Panc1 (cell line): ENCODE results near the gene CCDC154. TPM values are rescaled to one million over a fixed set of nuclear protein-coding genes. Genes with fewer than 3 reads are reported as not detected.

ENCODE experiments used
- ATAC-seq: fragments of 200-7000 bp; cut with Tn5 transposase; 2 replicates; pipeline ENCODE4 v1.9.1; 2020; ENCODE audit warnings: mild to moderate bottlenecking, moderate library complexity
- BruUV-seq: library from RNA; stranded (reverse); fragments of 400-500 nt; replicated peaks from 2 replicates; lab custom pipeline; 2021; lab: Mats Ljungman, UMichigan
- CTCF ChIA-PET: fragments of 300-600 bp; sonication (Branson Sonifier 250); formaldehyde crosslinking; loops from one replicate; lab custom pipeline; 2022; ENCODE audit warnings: antibody characterized with exemption; lab: Charles Lee
- POLR2A ChIA-PET: fragments of 300-600 bp; sonication (Branson Sonifier 250); formaldehyde crosslinking; loops from one replicate; lab custom pipeline; 2022; ENCODE audit warnings: antibody characterized with exemption; lab: Charles Lee
- DNase-seq: peaks from one replicate; pipeline ENCODE4 v3.0.0-alpha.2; 2010; ENCODE audit warnings: low read depth, low spot score
- H3K27ac ChIP-seq: 2 replicates; pipeline ENCODE4 v1.5.1; 2011; ENCODE audit warnings: mild to moderate bottlenecking, low read length, inconsistent platforms
- H3K27me3 ChIP-seq: fragments of 200-500 bp; sonication (Bioruptor generic); 2 replicates; pipeline ENCODE4 v1.6.0; 2014; ENCODE audit warnings: low read length, inconsistent platforms; ENCODE audit not compliant: control insufficient read depth, insufficient read depth
- H3K36me3 ChIP-seq: fragments of 200-500 bp; sonication (Bioruptor generic); 2 replicates; pipeline ENCODE4 v1.5.1; 2014; ENCODE audit warnings: inconsistent platforms, mild to moderate bottlenecking, low read length, moderate library complexity; ENCODE audit not compliant: control insufficient read depth, insufficient read depth
- H3K4me1 ChIP-seq: 2 replicates; pipeline ENCODE4 v1.5.1; 2011; ENCODE audit warnings: inconsistent platforms, mild to moderate bottlenecking, low read length, moderate library complexity; ENCODE audit not compliant: control insufficient read depth, insufficient read depth
- H3K4me3 ChIP-seq, 2 experiments: 2 replicates each; pipeline ENCODE4 v1.5.1; 2011 to 2012; ENCODE audit warnings: low read depth in 2 of 2, low read length in 2 of 2, mild to moderate bottlenecking in 2 of 2, inconsistent platforms in 1 of 2, moderate library complexity in 1 of 2
- H3K9me3 ChIP-seq: fragments of 200-500 bp; sonication (Bioruptor generic); 2 replicates; pipeline ENCODE4 v1.5.1; 2014; ENCODE audit warnings: low read depth, mild to moderate bottlenecking, inconsistent platforms, low read length, moderate library complexity; ENCODE audit not compliant: control insufficient read depth, insufficient read depth
- POLR2AphosphoS5 ChIP-seq: IDR thresholded peaks from 2 replicates; pipeline ENCODE4 v1.6.1; 2012; ENCODE audit warnings: mild to moderate bottlenecking, low read depth, low read length, moderate library complexity
- SIN3A ChIP-seq: IDR thresholded peaks from 2 replicates; pipeline ENCODE4 v1.6.1; 2012; ENCODE audit warnings: low read depth, mild to moderate bottlenecking, low read length, moderate library complexity, borderline replicate concordance; ENCODE audit not compliant: insufficient read depth
- TCF7L2 ChIP-seq: IDR thresholded peaks from 2 replicates; pipeline ENCODE4 v1.6.1; 2011; ENCODE audit warnings: mild to moderate bottlenecking, low read depth, low read length, inconsistent platforms
- in situ Hi-C: cut with HindIII; loops from 2 replicates; pipeline ENCODE4 v1.10.0; 2016; ENCODE audit warnings: low sequenced_read_pairs, low pct_unique_long_range_greater_than_20kb
- intact Hi-C: fragments of 100-400 bp; cut with micrococcal nuclease; formaldehyde crosslinking; loops from one replicate; pipeline ENCODE4 v1.10.0; 2022; ENCODE audit not compliant: unreplicated experiment
- total RNA-seq: library from RNA; stranded (reverse); gene quantifications from one replicate; pipeline ENCODE4 v1.2.1, GENCODE V29; 2021; ENCODE audit not compliant: unreplicated experiment
- TF ChIP-seq, protein P1 (sequence below), 2 experiments: IDR thresholded peaks; 2 replicates each; pipeline ENCODE4 v1.6.1; 2011 to 2012; ENCODE audit warnings: low read depth in 2 of 2, control low read depth in 1 of 2, low read length in 1 of 2, mild to moderate bottlenecking in 1 of 2, moderate library complexity in 1 of 2; ENCODE audit not compliant: insufficient read depth in 1 of 2
- TF ChIP-seq, protein P2 (sequence below): fragments of 450-650 bp; IDR thresholded peaks from 2 replicates; pipeline ENCODE4 v1.5.1; 2017; ENCODE audit warnings: mild to moderate bottlenecking

CCDC154 gene
- total RNA-seq, 1 experiment from 2014 or later: 2.0 TPM

DNA sequence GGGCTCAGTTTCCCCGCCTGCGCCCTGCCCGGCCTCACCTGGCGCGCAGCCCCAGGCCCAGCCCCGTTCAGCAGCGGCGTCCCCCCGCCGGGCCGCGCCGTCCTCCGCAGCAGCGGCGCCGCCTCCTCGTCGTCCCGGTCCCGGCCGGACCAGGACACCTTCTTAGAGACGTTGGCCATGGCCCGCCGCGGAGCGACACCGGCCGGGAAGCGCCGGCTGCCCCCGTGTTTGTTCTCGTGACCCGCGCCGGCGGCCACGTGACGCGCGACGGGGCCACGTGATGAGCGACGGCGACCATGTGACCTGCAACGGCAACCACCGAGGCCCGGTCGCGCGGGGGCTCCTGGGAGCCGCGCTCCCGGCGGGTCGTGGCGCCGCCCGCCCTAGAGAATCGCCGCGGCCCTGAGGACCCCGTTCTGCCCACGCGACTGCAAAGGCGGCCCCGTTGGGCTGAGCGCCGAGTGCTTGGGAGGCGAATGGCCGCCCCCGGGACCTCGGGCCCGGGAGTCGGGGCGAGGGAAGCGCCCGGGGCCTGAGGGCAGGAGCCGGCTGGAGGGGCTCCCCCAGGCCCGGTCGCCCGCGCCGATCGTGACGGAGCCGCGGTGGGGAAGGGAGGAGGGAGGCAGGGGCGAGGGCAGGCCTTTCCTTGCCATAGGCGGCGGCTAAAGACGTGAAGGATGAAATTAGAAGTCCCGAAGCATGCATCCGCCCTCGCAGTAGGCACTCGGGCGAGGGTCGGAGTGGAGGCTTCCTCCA is 30.6 kb upstream of the CCDC154 start, which contains the start of gene CLCN7:
Gene CLCN7, minus strand, starts transcription at position 233 of the 756 bp plus-strand sequence. Its CDS starts 54 bp downstream, at position 179.
- TF ChIP-seq POLR2AphosphoS5: peak; percentile 60
- TF ChIP-seq, protein P1, sequence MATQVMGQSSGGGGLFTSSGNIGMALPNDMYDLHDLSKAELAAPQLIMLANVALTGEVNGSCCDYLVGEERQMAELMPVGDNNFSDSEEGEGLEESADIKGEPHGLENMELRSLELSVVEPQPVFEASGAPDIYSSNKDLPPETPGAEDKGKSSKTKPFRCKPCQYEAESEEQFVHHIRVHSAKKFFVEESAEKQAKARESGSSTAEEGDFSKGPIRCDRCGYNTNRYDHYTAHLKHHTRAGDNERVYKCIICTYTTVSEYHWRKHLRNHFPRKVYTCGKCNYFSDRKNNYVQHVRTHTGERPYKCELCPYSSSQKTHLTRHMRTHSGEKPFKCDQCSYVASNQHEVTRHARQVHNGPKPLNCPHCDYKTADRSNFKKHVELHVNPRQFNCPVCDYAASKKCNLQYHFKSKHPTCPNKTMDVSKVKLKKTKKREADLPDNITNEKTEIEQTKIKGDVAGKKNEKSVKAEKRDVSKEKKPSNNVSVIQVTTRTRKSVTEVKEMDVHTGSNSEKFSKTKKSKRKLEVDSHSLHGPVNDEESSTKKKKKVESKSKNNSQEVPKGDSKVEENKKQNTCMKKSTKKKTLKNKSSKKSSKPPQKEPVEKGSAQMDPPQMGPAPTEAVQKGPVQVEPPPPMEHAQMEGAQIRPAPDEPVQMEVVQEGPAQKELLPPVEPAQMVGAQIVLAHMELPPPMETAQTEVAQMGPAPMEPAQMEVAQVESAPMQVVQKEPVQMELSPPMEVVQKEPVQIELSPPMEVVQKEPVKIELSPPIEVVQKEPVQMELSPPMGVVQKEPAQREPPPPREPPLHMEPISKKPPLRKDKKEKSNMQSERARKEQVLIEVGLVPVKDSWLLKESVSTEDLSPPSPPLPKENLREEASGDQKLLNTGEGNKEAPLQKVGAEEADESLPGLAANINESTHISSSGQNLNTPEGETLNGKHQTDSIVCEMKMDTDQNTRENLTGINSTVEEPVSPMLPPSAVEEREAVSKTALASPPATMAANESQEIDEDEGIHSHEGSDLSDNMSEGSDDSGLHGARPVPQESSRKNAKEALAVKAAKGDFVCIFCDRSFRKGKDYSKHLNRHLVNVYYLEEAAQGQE (IDR thresholded peaks at IDR 0.05; ENCODE audit: insufficient read depth in 1 of 2, low read depth in 2 of 2, low read length in 1 of 2): 0 out of 4 replicates have a peak, but pooled peaks of 1 of the 2 experiments have one; percentile 23
- TF ChIP-seq, protein P2, sequence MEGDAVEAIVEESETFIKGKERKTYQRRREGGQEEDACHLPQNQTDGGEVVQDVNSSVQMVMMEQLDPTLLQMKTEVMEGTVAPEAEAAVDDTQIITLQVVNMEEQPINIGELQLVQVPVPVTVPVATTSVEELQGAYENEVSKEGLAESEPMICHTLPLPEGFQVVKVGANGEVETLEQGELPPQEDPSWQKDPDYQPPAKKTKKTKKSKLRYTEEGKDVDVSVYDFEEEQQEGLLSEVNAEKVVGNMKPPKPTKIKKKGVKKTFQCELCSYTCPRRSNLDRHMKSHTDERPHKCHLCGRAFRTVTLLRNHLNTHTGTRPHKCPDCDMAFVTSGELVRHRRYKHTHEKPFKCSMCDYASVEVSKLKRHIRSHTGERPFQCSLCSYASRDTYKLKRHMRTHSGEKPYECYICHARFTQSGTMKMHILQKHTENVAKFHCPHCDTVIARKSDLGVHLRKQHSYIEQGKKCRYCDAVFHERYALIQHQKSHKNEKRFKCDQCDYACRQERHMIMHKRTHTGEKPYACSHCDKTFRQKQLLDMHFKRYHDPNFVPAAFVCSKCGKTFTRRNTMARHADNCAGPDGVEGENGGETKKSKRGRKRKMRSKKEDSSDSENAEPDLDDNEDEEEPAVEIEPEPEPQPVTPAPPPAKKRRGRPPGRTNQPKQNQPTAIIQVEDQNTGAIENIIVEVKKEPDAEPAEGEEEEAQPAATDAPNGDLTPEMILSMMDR: no peak
- TF ChIP-seq SIN3A: peak; percentile 98; the same call in 1 of the 2 replicates
- TF ChIP-seq TCF7L2: 0 out of 2 replicates have a peak, but pooled peaks have one; percentile 29
- peak; percentile 13 for DNase-seq
- no peaks in the 10 kb centered on the region; the same call in 1 of the 2 replicates for H3K36me3 ChIP-seq
- peak within 1 kb of the TSS; percentile 89 for H3K27ac ChIP-seq
- H3K27me3 ChIP-seq: no peaks in the 10 kb centered on the region
- intact Hi-C loops (no loop called here), in situ Hi-C loops (no loop called here)
- POLR2A ChIA-PET: no interaction called here
- peak; percentile 92 for ATAC-seq
- CTCF ChIA-PET: no interaction called here
- BruUV-seq: no TSS peak
- peak within 1 kb of the TSS; percentile 71 to 77 for H3K4me3 ChIP-seq
- H3K4me1 ChIP-seq: peaks cover 27% of the 10 kb centered on the region
- H3K9me3 ChIP-seq: no peaks in the 10 kb centered on the region

DNA sequence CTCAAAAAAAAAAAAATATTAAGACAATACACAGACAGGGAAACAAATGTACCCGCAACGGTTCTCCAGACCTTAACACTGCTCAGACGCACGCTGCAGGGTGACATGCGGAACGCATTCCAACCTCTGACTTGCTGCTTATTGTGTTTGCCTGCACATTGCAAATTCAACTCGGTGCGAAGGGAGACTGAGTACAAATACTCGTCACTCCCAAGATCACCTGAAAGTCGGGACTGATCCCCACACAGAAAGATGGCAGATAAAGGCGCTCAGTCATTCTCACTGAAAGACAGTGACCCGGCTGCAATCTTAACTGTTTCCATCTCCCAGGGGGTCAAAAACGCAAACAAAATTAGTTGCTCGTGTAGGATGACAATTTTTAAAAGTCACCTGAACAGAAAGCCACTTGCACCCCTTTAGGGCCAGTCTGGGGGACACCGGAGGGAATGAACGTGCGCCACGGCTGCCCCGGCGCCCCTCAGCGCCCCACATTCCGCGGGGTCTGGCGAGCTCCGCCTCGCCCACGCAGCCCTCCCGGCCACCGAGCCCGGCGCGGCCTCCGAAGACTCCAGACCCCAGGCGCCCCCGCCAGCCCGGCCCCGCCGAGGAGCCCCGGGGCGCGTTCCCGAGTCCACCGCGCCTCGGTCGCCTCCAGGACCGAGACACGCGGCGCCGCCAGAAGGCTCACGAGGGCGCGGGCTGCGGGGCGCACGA is 29.9 kb upstream of the CCDC154 start:
- ATAC-seq: peak; percentile 36; the same call in 1 of the 2 replicates
- Histone ChIP-seq H3K4me3 (peak overlapping the region; percentile 71 to 77), H3K4me1 (peaks cover 28% of the 10 kb centered on the region), H3K27me3 (no peaks in the 10 kb centered on the region), H3K36me3 (no peaks in the 10 kb centered on the region; the same call in 1 of the 2 replicates), H3K9me3 (no peaks in the 10 kb centered on the region), H3K27ac (peak overlapping the region; percentile 80)
- TF ChIP-seq, protein P2: no peak
- TF ChIP-seq POLR2AphosphoS5 (no peak), TCF7L2 (no peak), SIN3A (no peak)
- TF ChIP-seq, protein P1 (IDR thresholded peaks at IDR 0.05; ENCODE audit: insufficient read depth in 1 of 2, low read depth in 2 of 2, low read length in 1 of 2): no peak
- BruUV-seq: TSS peak; percentile 67
- intact Hi-C loops: no loop called here
- in situ Hi-C loops: no loop called here
- ChIA-PET POLR2A (interaction anchor here (0.7 kb wide), 1 partner anchor 53 kb away, joined by 6 read pairs; no protein-coding TSS in a partner anchor), CTCF (no interaction called here)
- no peak for DNase-seq
